GM21360 (cell line): ENCODE measurements around the gene TUBB8B.
"Not testable (repeated sequence)": the region's sequence is repeated elsewhere in the genome, so short reads cannot be mapped to it uniquely, and the experiment has no call there.

Source experiments
- ATAC-seq: cut with Tn5 transposase; IDR thresholded peaks from one replicate; pipeline ENCODE4 v1.9.1; 2021; ENCODE audit warnings: mild to moderate bottlenecking, moderate library complexity; ENCODE audit not compliant: unreplicated experiment

TUBB8B gene

DNA sequence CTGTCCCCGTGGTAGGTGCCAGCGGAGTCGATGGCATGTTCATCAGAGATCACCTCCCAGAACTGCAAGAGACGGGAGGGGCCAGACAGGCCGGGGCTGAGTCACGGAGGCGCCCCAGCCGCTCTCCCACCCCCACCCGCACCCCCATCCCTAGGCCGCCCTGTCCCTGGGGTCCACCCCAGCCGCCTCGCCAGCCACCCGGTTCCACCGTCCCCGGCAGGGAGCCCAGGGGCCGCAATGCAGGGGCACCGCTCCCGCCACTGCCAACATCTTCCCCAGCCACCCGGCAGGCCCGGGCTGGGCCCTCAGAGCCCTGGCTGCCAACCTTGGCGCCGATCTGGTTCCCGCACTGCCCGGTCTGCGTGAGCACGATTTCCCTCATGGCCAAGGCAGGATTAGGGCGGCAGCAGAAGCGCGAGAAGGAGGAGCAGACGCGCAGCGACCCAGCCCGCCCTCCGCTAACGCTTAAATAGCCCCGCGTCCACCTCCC is at the start of gene TUBB8B:
TSS of gene TUBB8B (minus strand) at position 440 of the 490 bp plus-strand sequence. CDS start at position 382, 58 bp downstream.
- not testable (repeated sequence) for ATAC-seq

DNA sequence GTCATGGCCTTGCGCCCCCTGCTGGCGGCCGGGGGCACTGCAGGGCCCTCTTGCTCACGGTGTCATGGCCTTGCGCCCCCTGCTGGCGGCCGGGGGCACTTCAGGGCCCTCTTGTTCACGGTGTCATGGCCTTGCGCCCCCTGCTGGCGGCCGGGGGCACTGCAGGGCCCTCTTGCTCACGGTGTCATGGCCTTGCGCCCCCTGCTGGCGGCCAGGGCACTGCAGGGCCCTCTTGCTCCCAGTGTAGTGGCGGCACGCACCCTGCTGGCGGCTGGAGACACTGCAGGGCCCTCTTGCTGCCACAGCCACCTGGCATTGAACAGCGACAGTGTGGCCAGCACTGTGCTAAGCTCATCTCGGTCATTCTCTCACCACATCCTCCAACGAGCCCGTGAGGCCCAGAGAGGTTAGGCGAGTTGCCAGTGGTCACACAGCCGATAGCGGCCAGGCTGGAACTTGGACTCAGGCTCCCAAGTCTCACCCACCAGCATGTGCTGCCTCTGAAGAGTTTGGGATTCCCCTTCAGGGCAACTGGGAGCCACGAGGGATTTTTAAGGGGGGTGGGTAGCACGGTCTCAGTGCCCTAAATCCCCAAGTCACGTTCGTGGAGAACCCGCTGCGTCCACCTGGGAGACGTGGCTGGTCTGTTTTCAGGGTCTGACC is 48.0 kb upstream of the TUBB8B start:
- peak; percentile 93 for ATAC-seq

DNA sequence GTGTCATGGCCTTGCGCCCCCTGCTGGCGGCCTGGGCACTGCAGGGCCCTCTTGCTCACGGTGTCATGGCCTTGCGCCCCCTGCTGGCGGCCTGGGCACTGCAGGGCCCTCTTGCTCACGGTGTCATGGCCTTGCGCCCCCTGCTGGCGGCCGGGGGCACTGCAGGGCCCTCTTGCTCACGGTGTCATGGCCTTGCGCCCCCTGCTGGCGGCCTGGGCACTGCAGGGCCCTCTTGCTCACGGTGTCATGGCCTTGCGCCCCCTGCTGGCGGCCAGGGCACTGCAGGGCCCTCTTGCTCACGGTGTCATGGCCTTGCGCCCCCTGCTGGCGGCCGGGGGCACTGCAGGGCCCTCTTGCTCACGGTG is 47.3 kb upstream of the TUBB8B start:
- ATAC-seq, result not testable (repeated sequence)

DNA sequence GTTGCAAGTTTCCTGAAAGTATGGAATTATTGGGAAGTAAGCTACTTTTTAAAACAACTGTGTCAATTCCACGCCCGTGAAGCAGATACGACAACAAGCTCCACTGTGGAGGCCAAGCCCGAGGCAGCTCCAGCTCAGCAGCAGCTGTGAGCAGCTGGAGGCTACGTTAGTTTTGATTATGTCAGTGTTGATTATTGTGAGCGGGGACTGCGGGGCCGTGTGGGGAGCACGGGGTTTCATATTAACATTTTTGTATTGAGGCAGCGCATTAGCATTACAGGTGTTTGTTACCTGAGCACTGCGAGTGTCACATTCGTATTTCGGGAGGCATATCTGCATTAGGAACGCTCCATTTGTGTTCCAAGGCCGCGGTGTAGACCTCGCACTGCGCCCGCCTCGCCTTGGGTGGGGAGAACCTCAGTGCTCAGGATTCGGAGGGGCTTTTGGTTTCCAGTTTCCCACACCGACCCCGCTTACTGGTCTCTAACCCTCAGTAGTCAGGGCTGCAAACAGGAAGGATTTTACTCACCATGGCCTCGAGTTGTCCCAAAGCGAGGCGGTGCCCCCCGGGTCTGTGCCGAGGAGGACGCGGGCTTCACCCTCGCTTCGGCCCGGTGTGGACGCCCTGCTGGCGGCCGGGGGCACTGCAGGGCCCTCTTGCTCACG is 46.8 kb upstream of the TUBB8B start:
- ATAC-seq, result peak; percentile 61

DNA sequence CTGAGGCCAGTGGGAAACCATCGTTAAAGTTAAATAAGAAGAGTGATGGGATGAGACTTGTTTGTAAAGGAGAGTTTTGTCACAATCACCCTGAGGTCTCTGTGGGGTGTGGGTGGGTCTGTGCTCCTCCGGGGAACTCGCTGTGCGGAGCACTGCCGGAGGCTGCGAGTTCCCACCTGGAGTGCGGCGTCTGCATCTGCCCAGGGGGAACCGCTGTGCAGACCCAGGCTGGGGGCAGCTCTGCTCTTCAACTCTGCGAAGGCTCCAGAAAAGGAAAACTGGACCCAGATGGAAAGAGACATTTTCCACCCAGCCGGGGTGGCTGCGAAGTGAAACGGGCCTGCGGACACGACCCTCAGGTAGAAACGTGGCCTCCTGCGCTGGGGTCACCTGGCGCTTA is 46.2 kb upstream of the TUBB8B start:
- not testable (repeated sequence) for ATAC-seq

DNA sequence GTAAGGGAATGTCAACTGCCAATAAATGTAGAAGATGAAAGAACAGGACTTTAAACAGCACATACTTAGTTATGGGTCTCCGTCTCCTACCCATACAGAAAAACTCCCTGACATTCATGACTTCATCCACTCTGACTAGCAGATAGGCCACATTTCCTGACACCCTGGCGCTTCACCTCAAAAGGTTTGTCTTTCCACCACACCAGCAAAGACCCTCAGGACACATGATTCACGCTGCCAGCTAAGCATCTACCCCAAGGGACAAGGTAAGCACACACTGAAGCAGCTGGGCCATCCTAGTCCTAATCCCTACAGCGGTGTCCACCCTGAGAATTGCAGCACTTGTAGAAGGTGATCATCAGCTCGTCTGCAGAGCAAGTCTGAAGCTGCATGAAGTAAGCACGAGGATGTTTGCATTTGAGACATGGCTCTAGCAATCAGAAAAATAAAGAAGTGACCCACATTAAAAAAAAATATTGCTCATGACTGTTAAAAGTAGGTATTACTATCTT is 44.5 kb upstream of the TUBB8B start:
- ATAC-seq, result not testable (repeated sequence)

DNA sequence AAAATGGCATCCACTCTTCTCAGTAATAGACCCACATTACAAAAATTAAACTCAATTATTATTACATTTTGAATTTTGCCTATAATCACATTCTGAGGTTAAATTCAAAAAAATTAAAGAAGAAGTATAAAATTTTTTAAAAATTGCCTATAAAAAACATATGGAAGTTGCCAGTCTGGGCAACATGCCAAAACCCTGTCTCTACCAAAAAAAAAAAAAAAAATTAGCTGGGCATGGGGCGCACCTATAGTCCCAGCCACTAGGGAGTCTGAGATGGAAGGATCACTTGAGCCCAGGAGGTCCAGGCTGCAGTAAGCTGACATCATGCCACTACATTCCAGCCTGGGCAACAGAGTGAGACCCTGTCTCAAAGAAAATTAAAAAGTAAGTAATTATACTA is 42.1 kb upstream of the TUBB8B start:
- not testable (repeated sequence) for ATAC-seq

DNA sequence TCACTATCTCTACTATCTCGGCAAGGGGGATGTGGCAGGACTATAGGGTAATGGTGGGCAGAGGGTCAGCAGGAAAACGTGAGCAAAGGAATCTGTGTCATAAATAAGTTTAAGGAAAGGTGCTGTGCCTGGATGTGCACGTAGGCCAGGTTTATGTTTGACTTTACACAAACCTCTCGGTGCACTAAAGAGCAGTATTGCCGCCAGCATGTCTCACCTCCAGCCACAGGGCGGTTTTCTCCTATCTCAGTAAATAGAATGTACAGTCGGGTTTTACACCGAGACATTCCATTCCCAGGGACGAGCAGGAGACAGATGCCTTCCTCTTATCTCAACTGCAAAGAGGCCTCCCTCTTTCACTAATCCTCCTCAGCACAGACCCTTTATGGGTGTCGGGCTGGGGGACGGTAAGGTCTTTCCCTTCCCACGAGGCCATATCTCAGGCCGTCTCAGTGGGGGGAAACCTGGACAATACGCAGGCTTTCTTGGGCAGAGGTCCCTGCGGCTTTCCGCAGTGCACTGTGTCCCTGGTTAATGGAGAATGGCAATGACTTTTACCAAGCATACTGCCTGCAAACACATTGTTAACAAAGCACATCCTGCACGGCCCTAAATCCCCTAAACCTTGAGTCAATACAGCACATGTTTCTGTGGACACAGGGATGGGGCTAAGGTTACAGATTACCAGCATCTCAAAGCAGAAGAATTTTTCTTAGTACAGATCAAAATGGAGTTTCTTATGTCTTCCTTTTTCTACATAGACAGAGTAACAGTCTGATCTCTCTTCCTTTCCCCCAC is 41.2 kb upstream of the TUBB8B start:
- not testable (repeated sequence) for ATAC-seq

DNA sequence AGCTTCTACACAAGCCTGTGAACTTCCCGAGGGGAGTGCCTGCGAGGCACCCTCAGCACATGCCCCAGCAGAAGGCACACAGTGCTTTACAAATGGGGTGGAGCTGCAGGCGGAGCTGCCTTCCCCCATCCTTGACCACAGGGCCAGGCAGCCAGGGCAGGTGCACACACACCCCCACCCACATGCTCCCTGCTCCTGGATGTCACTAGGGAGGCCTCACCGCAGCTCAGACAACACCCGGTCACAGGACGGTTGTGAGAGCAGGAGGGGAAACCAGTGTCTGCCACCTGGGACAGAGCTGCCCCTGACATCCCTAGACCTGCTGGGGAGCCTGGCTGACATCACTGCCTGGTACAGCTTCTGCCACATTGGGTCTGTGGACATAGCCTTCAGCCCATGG is 39.7 kb upstream of the TUBB8B start:
- ATAC-seq, result not testable (repeated sequence)

DNA sequence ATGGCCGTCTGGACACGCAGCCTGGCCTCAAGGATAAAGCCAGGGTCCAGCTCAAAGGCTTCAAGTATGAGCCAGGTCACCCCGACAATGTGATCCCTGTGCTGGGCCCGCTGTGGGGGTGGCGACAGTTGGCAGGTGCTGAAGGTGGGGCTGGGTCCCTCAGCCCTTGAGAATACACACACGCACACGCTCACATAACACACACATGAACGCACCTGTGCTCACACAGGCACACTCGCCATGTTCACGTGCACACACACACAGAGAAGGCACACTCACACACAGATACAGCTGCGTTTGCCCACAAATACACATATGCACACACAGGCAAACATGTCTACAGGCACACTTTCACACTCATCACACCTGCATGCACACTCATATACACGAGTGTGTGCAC is 35.4 kb upstream of the TUBB8B start:
- not testable (repeated sequence) for ATAC-seq

DNA sequence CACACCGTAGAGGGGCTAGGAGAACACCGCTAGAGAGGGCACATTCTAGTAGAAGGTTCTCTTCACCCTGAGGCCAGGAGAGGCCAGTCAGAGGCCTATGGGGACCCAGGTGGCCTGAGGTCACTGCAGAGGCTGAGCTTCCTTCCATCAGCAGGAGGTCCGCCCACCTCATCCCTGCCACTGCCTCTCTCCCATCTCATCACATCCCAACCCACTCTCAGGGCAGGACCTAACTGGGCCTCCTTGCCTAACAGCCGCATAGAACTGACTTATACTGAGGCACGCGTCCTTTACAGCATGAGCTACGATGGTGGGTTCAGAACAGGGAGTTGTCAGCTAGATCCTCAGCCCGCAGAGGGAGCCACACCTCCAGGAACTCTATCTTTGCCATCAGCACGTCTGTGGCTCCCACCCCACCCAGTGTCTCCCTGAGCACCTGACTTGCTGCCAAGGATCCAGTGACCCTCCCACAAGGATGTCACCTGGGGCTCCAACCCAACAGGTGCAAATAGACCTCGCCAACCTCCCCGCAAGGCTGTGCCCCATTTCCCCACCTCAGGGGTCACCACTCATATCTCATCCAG is 33.3 kb upstream of the TUBB8B start:
- not testable (repeated sequence) for ATAC-seq

DNA sequence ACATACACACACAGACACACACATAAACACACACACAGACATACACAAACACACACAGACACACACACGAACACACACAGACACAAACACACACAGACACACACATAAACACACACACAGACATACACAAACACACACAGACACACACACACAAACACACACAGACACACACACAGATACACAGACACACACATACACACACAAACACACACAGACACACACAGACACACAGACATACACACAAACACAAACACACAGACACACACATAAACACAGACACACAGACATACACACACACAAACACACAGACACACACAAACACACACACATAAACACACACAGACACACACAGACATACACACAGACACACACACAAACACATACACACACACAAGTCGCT is 31.5 kb upstream of the TUBB8B start:
- not testable (repeated sequence) for ATAC-seq

DNA sequence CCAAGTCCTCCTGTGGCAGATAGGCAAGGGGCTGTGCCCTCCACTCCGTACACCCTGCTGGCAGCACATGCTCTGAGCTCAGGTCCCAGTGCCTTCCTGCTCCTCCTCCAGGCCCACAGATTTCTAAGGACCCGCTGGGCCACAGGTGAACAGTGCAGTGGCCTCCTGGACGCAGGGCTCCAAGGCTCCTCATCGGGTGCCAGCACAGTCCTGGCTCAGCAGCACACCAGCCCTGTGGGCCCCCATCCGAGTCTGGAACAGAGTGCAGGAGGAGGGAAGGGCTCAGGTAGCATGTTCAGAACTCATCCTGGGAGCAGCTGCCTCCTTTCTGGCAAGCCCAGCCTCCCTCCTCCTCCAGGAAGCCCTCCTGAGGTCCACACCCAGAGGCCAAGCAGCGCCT is 30.8 kb upstream of the TUBB8B start:
- not testable (repeated sequence) for ATAC-seq

DNA sequence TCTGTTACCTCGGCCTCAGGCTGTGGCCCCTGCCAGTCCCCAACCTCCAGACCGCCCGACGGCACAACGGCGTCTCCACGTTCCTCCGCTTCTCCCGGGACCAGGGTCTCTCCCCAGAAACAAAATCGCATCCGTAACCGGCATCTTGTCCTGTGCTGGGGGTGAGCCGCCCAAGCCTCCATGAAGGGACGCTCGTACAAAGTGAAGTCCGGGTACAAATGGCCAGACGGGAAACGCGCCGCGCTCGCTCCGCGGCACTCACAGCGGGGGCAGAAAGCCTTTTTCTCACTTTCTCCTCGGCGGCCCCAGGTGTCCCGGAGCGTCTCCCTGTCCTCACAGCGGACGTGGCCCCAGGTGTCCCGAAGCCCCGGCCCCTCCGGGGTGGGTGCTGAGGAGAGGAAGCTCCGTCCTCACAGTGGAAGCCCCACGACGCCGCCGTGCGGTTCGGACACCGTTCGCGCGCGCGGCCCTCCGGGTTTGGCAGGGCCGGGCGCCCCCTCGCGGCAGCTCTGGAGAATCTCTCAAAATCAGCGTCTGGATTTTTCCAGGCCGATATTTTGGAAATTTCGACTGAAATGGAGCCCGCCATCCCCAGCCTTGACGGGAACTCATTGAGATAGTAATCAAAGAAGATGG is 26.2 kb upstream of the TUBB8B start:
- ATAC-seq, result not testable (repeated sequence)

DNA sequence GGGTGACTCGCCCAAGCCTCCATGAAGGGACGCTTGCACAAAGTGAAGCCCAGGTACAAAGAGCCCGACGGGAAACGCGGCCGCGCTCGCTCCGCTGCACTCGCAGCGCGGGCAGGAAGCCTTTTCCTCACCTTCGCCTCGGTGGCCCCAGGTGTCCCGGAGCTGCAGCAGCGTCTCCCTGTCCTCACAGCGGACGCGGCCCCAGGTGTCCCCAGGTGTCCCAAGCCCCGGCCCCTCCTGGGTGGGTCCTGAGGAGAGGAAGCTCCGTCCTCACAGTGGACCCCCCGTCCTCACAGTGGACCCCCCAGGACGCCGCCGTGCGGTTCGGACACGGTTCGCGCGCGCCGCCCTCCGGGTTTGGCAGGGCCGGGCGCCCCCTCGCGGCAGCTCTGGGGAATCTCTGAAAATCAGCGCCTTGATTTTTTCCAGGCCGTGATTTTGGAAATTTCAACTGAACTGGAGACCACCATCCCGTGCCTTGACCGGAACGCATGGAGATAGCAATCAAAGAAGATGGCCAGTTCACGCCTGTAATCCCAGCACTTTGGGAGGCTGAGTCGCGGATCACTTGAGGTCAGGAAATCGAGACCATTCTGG is 23.9 kb upstream of the TUBB8B start:
- not testable (repeated sequence) for ATAC-seq

DNA sequence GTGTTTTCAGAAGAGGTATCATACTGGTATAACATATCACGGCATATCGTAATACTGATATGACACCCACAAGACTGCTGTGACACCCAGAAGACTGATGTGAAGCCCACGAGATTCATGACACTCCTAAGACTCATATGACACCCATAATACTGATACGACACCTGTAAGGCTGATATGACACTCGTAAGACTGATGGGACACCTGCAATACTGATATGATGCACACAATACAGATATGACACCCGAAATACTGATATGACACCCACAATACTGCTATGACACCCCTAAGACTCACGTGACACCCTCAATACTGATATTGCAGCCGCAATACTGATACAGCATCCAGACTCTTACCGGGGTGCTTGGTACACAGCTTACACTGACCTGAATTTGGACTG is 18.3 kb upstream of the TUBB8B start:
- ATAC-seq, result not testable (repeated sequence)

DNA sequence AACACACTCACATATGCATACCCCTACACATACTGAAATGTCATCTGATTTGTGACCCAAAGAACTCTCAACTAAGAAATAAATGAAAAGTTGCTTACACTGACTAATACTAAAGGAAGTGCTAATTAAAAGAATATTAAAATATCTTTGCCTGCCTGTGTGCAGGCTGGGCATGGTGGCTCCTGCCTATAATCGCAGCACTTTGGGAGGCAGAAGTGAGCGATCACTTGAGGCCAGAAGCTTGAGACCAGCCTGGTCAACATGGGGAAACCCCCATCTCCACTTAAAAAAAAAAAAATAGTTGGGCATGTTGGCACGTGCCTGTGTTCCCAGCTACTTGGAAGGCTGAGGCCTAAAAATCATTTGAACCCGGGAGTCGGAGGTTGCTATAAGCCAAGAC is 14.9 kb upstream of the TUBB8B start:
- ATAC-seq, result not testable (repeated sequence)

DNA sequence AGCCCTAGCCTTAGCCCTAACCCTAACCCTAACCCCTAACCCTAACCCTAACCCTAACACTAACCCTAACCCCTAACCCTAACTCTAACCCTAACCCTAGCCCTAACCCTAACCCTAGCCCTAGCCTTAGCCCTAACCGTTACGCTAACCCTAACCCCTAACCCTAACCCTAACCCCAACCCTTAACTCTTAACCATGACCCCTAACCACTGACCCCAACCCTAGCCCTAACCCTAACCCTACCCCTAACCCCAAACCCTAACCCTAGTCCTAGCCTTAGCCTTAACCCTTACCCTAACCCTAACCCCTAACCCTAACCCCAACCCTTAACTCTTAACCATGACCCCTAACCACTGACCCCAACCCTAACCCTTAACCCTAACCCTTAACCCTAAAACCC is 14.2 kb upstream of the TUBB8B start:
- not testable (repeated sequence) for ATAC-seq

DNA sequence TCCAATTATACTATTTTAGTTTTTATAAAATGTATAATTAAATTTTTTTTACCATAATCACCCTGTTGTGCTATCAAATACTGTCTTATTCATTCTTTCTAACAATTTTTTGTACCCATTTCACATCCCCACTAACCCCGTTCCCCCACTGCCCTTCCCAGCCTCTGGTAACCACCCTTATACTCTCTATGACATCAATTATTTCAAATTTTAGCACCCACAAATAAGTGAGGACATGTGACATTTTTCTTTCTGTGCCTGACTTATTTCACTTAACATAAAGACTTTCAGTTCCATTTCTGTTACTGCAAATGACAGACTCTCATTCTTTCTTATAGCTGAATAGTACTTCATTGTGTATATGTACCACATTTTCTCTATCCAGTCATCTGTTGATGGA is 5.0 kb upstream of the TUBB8B start:
- ATAC-seq, result not testable (repeated sequence)

DNA sequence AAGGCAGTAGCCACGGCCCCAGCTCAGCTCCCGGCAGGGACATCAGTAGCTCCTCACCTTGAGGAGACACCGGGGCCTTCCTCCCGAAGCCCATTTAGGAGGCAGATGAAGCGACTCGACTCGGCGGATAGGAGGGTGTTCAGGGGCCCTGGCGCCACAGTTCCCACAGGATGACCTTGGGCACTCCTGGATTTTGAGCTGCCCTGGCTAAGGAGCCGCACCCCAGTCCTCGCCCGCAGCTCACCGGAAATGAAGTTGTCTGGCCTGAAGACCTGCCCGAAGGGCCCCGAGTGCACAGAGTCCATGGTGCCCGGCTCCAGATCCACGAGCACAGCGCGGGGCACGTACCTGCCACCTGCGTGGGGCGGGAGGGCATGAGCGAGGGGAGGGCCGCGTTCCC is 719 bp downstream of the TUBB8B start:
- ATAC-seq, result not testable (repeated sequence)
